Measurements from ENCODE around the gene GPATCH8. TPM values are rescaled to one million over a fixed set of nuclear protein-coding genes. Genes with fewer than 3 reads are reported as not detected.
A peak's percentile ranks its signal among the peaks of the same experiment; 100 is the strongest.
"Not testable (repeated sequence)": the region's sequence is repeated elsewhere in the genome, so short reads cannot be mapped to it uniquely, and the experiment has no call there.

GPATCH8 gene
- total RNA-seq, 1 experiment from 2014 or later: 21.6 TPM

DNA sequence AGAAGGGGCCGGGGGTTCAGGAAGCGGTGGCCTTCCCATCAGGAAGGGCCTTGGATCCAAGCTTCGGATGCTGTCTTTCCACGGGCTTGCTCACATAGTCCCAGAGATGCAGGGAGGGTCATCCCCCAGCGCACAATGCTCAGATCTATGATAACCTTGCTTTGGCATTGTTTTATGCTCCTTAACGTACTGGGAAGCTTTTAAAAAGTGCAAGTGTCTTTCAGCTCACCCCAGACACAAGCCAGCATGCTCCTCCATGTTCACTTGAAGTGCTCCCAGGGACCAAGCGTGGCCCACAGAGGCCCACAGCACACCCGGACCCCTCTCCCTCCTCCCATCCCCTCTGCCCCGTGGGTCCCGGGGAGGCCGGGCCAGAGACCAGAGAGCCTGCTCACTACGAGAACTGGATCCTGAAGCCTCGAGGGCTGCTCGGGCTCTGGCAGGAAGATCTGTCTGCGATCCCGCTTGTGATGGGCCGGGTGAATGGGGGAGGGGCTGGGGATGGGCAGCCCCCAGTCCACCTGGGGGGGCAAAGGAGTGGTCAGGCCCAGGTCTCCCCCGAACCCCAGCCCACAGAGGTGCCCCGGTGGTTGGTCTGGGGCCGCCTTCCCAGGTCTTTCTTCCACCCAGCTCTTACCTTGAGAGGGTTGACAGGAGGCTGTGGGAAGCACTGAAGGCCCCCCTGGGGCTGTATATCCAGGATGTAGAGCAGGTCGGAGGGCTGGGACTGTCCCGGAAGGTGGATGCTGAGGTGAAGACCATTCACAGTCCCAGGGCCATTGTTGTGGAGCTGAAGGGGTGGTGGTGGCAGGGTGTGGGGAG is 127.8 kb downstream of the GPATCH8 start:
- no peak for DNase-seq (ENCODE audit: low read depth)

DNA sequence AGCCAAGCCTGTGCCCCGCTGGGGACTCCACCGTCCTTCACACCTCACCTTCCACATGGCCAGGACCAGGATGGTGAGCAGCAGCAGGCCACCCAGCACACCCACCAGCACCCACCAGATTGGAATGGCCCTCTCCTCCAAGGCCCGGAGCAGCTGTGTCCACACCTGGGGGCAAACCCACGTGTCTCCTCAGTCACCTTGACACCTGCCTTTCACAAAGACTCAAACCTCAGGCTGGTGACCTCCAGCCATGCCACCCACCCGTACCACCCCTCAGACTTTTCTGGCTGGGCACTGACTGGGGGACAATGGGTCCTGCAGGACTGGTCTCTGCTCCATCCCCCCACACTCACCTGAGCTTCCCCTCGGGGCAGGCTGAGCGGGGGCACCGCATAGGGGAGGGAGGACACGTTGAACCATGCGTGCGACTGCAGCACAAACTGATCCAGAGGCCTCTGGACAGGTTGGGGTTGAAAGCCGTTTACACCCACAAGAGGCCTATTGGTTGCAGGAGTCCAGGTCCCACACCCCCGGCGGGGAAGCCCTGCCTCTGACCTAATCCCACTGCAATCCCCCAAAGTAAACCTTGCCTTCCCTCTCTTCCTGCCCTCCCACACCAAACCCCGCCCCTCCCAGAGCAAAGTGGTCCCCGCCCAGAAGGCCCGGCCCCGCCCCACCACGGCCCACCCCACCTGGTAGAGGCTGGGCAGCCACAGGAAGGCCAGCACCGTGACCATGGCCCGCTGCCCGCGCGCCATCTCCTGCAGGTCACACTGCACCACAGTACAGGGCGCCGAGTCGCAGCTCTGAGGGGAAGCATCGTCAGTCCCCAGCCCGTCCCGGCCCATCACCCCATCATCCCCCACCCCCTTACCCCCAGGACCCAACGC is 128.7 kb downstream of the GPATCH8 start:
- no peak for DNase-seq (ENCODE audit: low read depth)

DNA sequence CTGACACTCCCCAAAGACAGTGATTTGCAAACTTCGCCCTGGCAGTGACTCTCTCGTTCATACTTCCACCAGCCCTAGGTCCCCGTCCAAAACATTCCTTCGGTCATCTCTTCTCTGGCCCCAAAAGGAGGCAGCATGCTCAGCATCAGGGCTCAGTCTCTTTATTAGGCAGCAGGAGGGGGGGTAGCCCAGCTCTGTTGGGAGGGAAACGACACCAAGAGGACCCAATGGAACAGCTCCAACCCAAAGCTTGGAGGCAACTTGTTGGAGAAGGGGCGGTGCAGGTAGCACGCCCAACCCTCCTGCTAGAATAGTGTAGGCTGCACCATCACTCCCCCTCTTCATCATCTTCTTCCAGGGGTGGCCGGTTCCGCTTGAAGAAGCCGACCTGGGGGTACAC is 131.2 kb downstream of the GPATCH8 start:
- DNase-seq (ENCODE audit: low read depth): no peak

DNA sequence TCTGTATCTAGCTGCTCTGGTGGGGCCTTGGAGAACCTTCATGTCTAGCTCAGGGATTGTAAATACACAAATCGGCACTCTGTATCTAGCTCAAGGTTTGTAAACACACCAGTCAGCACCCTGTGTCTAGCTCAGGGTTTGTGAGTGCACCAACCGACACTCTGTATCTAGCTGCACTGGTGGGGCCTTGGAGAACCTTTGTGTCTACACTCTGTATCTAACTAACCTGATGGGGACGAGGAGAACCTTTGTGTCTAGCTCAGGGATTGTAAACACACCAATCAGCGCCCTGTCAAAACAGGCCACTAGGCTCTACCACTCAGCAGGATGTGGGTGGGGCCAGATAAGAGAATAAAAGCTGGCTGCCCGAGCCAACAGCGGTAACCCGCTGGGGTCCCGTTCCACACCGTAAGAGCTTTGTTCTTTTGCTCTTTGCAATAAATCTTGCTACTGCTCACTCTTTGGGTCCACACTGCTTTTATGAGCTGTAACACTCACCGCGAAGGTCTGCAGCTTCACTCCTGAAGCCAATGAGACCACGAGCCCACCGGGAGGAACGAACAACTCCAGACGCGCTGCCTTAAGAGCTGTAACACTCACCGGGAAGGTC is 133.7 kb downstream of the GPATCH8 start:
- not testable (repeated sequence) for DNase-seq (ENCODE audit: low read depth)

DNA sequence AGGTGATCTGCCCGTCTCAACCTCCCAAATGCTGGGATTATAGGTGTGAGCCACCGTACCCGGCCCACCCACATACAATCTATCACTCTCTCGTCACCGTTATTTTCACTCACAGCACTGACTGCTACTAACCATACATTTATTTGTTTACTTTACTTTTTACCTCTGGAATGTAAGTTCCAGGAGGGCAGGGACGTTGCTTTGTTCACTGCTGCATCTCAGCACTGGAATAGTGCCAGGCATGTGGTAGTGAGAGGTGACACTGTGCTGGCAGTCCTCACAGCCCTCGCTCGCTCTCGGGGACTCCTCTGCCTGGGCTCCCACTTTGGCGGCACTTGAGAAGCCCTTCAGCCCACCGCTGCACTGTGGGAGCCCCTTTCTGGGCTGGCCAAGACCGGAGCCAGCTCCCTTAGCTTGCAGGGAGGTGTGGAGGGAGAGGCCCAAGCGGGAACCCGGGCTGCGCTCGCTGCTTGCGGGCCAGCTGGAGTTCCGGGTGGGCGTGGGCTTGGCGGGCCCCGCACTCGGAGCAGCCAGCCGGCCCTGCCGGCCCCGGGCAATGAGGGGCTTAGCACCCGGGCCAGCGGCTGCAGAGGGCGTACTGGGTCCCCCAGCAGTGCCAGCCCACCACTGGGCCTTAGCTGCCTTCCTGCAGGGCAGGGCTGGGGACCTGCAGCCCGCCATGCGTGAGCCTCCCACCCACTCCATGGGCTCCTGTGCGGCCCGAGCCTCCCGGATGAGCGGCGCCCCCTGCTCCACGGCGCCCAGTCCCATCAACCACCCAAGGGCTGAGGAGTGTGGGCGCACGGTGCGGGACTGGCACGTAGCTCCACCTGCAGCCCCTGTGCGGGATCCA is 134.6 kb downstream of the GPATCH8 start:
- not testable (repeated sequence) for DNase-seq (ENCODE audit: low read depth)

DNA sequence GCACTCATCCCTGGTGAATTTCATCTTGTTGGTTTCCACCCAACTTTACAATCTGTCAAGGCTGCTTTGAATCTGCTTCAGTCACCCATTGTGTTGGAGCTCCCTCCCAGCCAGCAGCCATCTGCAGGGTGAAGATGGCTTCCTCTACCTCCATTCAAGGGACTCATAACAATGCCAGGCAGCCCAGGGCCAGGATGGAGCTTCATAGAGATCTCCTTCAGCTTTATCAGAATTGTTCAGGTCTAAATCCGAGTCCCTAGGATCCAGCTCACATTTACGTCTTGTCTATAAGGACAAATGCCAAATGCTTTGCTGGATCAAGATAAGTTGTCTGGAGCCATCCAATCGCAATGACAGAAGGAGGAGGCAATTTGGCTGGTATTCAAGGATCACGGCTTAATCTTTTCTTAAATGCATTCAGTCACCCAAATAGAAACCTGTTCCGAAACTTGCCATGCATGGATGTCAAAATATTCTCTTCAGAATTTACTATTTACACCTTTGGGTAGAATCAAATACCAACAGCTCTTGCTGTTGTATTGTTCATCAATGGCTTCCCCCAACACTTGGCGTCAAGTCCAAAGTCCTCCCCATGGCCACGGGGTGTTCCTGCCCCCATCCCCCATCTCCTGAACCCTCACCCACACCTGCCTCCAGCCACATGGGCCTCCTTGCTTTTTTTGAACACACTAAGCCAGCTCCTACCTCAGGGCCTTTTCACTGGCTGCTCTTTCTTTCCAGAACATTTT is 135.8 kb downstream of the GPATCH8 start:
- no peak for DNase-seq (ENCODE audit: low read depth)

DNA sequence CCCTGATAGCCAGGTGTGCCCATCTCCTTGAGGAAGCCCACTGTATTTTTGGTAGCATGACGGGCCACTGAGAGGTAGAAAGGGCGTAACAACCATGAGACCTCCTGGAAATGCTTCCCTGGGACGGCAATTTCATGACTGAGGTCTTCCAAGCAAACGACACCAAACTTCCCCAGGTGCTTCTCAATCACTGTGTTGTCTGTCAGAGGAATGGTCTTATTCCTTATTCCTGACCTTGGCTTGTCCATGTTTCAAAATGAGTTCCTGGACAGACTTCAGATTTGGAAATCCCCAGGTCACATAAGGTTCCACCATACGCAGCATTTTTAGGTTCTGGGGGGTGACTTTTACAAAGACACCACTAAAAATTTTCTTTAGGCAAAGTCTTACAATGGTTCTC is 138.2 kb downstream of the GPATCH8 start:
- not testable (repeated sequence) for DNase-seq (ENCODE audit: low read depth)

DNA sequence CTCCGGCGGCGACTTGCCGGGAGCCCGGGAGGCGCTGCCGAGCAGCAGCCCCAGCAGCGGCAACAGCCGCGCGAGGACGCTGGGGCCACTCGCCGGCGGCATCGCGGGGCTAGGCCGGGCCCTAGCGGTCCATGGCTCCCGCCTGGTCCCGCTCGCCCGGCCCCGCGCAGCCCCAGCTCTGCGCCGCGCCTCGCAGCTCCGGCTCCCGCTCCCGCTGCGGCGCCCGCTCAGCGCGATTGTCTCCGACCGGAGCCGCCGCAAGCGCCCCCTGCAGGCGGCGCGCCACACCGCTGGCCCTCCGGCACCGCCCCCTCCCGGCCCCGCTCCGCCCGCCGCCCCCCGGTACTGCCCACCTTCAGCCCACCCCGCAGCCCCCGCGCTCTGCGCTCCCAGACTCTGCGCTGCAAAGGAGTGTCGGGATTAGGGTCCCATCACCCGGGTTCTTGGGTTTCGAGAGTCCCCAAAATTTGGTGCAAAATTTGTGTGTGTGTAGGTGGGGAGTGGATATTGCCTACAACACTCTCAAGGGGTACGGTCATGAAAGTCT is 139.5 kb downstream of the GPATCH8 start, which contains the start of gene FAM171A2:
FAM171A2 (minus strand) TSS at position 241 of the 547 bp plus-strand sequence; CDS start at position 102, 139 bp downstream.
- peak; percentile 36 for DNase-seq (ENCODE audit: low read depth)

DNA sequence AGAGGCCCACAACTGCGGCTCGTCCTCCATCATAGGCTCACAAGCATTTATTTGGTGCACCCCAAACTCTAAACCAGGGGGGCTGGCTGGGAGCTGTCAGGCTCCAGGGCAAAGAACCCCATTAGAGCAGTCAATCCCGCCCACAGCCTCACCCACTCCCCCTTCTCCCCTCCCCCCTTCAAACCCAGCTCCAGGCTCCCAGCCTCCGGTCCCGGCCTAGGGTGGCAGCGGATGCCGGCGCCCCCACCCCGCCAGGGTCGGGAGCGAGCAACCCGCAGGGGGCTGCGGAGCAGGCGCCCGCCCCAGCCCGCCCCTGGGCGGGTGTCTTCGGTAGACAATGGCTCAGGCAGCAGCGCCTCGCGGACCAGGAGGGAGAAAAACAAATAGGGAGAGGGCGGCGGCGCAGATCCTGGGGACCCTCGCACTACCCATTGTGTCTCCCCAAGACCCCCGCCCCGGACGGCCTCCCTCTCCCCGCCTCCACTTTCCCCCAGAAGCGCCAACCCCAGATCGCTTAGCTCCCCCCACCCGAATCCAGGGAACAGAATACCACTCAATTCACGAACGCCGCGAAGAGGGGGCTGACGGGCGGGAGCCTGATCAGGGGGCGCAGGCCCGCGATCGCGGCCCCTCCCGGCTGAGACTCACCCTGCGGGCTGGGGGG is 140.1 kb downstream of the GPATCH8 start:
- DNase-seq (ENCODE audit: low read depth): no peak

DNA sequence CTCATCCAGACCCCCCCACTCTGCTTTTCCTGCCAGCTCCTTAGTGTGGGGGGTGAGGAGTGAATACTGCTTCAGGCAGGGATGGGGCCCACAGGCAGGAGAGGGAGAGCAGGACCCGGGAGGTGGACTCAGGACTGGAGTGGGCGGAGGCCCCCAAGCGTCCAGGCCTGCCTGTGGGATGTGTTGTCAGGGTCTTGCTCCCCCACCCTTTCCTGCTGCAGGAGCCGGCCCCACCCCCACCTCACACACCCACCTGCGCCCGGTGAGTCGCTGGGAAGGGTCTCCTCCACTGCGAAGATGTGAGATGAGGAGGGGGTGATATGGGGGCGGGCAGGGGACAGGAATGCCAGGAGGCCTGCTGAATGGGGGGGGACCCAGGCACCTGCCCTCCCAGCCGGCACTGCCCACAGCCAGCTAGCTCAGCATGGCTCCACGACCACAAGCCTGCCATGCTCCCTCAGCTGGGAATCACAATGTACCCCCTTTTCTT is 140.7 kb downstream of the GPATCH8 start:
- no peak for DNase-seq (ENCODE audit: low read depth)

DNA sequence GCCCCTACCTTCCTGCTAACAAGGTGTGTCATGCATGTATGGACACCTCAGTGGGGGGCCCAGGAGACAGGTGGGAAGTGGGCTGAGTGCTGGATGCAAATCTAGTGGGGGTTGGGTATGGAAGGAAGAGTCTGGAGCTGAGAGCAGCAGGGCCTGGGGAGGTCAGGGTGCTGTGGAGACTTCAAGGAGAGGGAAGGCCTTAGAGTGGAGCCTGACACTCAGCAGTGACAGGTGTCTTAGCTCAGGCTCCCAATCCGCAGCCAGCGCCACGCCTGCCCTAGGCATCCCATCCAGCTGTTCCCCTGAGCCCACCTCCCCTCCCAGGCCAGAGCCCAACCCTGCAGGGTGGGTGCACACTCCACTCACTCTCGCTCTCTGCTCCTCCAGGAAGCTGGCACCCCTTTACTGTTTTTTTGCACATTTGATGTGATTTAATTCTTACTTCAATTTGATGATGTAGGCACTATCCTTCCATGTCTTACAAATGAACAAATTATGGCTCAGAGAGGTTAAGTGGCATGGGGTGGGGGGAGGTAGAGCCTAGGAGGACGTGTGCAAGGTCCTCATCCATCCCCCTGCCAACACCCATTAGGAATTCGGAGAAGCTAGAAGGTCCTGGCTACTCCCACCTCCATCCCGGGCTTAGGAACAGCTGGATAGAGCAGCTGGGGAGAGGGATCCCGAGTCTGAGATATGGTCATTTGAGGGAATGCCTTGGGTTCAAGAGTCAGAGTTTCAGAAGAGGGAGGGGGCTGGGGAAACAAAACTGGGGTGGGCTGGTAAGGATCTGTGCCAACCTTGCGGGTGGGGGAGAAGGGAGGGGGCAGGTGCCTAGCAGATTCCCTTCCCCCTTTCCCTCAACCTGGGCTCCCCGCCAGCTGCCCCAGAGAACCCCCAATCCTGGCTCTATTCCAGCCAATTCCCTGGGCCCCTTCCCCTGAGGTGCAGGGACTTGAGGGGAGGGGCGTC is 141.6 kb downstream of the GPATCH8 start:
- no peak for DNase-seq (ENCODE audit: low read depth)

DNA sequence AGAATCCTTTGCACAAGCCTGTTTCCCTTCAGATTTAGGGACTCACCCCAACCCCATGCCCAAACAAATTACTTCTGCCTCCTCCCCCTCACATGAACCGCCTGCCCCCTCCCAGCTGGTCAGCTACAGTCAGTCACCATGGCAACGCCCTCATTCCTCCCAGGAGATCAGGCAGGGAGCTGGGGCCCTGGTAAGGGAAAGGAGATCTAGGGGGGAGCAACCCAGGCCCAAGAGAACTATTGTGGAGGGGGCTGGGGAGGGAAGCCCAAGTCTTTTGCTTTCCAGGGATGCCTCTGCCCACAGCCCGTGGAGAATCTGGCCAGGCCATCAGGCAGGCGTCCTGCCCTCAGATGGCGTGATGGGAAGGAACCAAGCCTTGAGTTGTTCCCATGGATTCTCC is 142.4 kb downstream of the GPATCH8 start:
- DNase-seq (ENCODE audit: low read depth): peak; percentile 49

DNA sequence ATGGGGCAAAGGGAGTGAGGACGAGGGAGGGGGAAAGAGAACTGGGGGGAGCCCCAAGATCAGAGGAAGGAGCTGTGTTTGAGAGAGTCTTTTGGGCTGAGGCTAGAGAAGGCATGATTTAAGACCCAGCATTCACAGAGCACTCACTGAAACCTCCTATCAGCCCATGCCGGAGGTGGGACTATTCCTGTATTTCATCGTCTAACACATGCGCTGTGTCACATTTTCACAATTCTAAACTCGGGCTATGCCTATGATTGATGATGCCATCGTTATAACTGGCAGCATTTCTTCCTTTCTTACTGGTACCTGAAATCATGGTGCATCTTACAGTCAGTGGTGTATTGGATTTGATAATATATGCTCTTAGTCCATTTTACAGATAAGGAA is 143.1 kb downstream of the GPATCH8 start:
- DNase-seq (ENCODE audit: low read depth): no peak

DNA sequence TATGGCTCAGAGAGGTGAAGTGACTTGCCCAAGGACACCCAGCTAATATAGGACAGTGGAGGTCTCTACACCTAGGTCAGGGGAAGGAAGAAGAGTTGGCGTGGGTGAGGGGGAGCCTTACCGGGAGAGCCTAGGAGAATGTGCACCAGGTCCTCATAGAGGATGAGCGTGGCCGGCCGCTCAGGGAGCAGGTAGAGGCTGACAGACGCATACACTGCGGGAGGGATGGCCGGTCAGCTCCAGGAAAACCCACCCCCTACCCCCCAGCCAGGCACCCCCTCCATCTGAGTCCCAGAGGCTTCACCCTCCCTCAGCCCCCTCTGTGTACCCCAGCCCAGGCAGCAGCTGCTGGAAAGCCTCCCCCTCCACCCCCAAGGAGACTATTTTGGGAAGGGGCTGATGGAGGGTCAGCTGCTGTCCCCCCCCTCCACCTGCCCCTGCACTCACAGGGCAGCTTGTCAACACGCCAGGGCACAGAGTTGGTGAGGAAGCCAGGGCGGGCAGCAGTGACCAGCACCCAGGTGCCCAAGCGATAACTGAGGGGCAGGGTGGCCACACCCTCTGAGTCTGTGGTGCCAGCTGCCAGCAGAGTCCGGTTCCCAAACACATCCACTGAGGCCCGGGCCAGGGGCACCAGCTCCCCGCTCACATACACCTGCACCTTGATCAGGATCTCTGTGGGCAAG is 143.6 kb downstream of the GPATCH8 start:
- no peak for DNase-seq (ENCODE audit: low read depth)

DNA sequence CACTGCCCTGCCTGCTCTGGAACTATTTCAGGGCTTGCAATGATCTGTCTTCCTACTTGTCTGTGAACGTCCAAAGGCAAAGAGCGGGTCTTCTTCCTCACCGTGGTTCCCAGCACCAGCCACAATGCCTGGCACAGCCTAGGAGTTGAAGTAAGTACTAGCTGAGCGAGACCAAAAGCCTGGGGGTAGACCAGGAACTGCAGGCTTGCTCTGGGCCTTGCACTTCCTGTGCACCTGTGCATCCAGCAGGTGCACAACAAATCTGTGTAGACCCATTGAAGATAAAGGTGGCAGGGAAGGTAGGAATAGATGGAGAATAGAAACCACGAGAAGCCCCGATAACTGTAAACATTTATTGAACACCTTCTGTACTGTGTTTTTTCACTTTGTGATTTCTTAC is 144.2 kb downstream of the GPATCH8 start:
- no peak for DNase-seq (ENCODE audit: low read depth)

DNA sequence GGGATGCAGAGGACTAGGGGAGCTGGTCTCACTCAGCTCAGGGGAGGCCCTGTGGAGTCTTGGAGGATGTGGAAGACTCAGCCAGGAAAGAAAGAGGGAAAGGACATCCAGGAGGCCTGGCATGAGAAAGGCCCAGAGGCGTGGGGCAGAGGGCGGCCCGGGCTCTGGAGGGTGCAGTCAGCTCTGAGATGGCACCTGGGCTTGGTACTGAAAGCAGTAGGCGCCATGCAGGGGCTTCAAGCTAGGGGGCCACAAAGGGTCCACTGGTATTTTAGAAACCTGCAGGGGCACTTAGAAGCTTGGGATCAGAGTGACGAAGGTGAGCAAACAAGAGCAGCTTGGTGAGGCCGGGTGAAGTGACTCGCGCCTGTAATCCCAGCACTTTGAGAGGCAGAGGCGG is 145.1 kb downstream of the GPATCH8 start:
- DNase-seq (ENCODE audit: low read depth): no peak

DNA sequence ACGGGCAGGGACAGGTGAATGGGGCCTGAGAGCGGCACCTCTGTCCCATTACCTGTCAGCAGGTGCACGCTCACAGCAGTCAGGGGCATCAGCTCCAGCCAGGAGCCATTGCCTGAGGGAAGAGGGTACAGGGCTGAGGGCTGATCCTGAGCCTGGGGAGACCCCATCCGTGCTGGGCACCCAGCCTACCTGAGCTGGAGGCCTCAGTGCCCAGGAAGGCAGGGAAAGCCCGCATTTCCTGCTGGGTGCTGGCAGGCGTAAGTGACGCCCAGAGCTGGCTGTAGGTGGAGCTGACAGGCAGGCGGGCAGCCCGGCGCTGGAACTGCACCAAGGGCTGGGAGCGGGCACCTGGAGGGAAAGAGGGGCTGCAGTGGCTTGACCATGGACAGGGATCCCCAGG is 147.0 kb downstream of the GPATCH8 start:
- DNase-seq (ENCODE audit: low read depth): no peak

All from LHCN-M2 (cell line).